GM19395 (cell line): Measurements from ENCODE around the gene DNMT3L.
"Not testable (repeated sequence)": the region's sequence is repeated elsewhere in the genome, so short reads cannot be mapped to it uniquely, and the experiment has no call there.

Experiments used
- ATAC-seq: cut with Tn5 transposase; IDR thresholded peaks from one replicate; pipeline ENCODE4 v1.9.1; 2021; ENCODE audit warnings: mild to moderate bottlenecking, moderate library complexity; ENCODE audit not compliant: unreplicated experiment

Gene DNMT3L

GRCh38 chr21:44199448-44199847 lies 62.2 kb downstream of the DNMT3L start:
- ATAC-seq: no peak

GRCh38 chr21:44197156-44197516 lies 64.6 kb downstream of the DNMT3L start:
- not testable (repeated sequence) for ATAC-seq
